ENCODE data around the gene CARD6.
A peak's percentile ranks its signal among the peaks of the same experiment; 100 is the strongest.
"Not testable (repeated sequence)": the region's sequence is repeated elsewhere in the genome, so short reads cannot be mapped to it uniquely, and the experiment has no call there.

CARD6 gene

GRCh38 chr5:40841068-40841805 is at the start of gene CARD6:
CARD6 (plus strand) TSS chr5:40841367; CDS start chr5:40841383, 16 bp downstream.
- no peak for DNase-seq

DNA sequence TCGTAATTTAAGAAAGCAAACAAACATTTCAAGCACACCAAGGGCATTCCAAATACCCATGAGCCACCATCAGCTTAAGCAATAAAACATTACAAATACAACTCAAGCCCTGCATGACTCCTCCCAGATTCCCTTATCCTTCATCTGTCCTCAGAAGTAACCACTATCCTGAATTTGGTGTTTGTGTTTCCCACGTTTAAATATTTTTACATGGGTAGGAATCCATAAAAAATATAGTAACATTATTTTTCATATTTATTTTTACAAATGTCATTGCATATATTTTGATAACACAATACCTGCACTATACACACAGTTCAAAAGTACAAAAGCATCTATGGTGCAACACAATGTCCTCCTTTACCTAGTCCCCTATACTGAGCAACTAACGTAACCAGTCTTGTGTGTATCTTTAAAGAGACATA is 49.4 kb upstream of the CARD6 start:
- no peak for DNase-seq

DNA sequence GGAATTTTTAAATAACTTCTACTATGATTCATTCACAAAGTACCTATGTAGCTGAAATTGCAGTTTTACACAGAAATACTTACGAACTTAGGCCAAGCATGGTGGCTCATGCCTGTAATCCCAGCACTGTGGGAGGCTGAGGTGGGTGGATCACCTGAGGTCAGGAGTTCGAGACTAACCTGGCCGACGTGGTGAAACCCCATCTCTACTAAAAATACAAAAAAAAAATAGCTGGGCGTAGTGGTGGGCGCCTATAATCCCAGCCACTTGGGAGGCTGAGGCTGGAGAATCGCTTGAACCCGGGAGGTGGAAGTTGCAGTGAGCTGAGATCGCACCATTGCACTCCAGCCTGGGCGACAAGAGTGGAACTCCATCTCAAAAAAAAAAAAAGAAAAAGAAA is 48.5 kb upstream of the CARD6 start:
- not testable (repeated sequence) for DNase-seq

DNA sequence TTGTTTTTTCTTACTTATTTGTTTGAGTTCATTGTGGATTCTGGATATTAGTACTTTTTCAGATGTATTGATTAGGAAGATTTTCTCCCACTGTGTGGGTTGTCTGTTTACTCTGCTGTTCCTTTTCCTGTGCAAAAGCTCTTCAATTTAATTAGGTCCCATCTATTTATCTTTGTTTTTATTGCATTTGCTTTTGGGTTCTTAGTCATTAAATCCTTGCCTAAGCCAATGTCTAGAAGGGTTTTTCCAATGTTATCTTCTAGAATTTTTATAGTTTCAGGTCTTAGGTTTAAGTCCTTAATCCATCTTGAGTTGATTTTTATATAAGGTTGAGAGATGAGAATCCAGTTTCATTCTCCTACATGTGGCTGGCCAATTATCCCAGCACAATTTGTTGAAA is 46.8 kb upstream of the CARD6 start:
- DNase-seq = not testable (repeated sequence)

DNA sequence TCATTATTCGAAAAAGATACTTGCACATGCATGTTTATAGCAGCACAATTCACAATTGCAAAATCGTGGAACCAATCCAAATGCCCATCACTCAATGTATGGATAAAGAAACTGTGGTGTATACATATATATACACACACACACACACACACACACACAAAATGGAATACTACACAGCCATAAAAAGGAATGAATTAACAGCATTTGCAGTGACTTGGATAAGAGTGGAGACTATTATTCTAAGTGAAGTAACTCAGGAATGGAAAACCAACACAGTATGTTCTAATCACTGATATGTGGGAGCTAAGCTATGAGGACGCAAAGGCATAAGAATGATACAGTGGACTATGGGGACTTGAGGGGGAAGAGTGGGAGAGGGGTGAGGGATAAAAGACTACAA is 46.3 kb upstream of the CARD6 start:
- DNase-seq = not testable (repeated sequence)

- DNase-seq = no peak
These were observed 44.7 kb upstream of the CARD6 start for GRCh38 chr5:40796487-40796889.

- peak; percentile 29 for DNase-seq
These were observed 43.7 kb upstream of the CARD6 start for GRCh38 chr5:40797273-40798011.

GRCh38 chr5:40798012-40798800 is 43.0 kb upstream of the CARD6 start, which contains the start of gene PRKAA1:
PRKAA1 (minus strand) TSS chr5:40798374; CDS start chr5:40798189, 185 bp downstream.
- DNase-seq = peak; percentile 93

DNA sequence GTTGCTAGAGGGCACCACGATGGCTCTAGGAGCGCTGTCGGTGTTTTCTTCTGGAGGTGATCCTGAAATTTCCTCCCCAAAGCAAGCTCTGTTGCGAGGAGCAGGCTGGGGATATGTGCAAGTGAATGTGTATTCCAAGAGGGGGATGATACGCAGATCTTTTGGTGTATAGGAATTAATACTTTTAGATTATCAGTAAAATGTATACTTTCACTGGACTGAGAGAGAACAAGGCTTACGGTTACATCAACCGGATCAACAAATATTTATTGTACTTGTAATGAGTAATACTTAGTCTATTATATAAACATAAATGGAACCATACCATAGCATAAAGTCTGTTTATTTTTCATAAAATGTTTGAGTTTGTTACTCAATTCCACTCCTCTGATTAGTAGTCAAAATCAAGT is 42.4 kb upstream of the CARD6 start:
- DNase-seq = no peak

DNA sequence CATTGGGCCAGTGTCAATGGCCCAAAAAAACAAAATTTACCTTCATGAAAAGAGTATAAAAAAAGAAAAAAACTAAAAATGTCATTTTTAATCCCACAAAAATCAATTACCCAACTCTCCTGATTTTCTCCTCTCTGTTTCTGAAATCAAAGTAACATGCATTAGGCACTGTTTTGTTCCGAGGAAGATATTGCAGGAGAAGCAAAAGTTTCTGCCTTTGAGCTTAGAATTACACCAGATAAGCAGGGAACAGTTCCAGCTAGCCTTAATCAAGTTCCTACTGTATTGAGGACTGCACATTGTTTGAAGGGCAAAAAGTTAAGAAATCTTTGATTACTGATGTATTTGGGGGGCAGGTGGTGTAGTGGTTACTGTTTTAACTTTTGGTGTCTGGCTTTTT is 41.9 kb upstream of the CARD6 start:
- DNase-seq = no peak

DNA sequence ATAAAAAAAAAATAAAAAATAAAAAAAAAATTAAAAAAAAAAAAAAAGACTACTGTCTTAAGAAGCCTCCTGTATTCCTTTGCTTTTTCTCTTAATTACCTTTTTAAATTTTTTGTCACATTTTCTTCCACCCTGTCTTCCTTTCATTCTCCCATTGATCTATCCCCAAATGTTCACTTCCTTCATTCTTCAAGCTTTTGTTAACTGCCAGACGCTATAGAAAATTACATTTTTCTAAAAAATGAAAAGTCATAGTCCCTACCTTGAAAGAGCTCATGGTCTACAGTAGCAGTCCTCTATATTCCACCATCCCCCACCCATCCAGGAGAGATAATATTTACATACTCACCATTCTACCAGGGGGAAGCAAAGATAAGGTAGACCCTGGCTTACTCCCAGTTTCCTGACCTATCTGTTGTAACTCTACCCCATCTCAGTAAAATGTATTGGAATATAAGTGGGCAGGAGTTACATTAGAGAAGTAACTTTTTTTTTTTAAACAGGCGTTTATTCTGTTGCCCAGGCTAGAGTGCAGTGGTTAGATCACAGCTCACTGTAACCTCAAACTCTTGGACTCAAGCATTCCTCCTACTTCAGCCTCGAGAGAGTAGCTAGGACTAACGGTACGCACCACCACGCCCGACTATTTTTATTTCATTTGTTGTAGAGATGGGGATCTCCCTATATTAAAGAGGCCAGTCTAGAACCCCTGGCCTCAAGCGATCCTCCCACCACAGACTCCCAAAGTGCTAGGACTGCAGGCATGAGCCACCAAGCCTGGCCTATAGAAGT is 39.2 kb upstream of the CARD6 start:
- DNase-seq = no peak

DNA sequence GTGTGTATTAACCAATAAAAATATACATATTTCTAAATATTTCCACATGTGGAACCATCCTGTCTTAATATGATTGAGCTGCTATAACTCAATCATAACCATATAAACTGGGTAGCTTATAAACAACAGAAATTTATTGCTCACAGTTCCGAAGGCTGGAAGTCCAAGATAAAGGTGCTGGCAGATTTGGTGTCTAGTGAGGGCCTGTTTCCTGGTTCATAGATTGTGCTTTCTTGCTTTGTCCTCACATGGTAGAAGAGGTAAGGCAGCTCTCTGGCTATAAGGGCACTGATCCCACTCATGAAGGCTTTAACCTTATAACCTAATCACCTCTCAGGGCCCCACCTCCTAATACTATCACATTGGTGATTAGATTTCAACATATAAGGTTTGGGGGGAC is 29.0 kb upstream of the CARD6 start:
- DNase-seq = no peak

- no peak for DNase-seq
These were observed 27.4 kb upstream of the CARD6 start for GRCh38 chr5:40813698-40814281.

DNA sequence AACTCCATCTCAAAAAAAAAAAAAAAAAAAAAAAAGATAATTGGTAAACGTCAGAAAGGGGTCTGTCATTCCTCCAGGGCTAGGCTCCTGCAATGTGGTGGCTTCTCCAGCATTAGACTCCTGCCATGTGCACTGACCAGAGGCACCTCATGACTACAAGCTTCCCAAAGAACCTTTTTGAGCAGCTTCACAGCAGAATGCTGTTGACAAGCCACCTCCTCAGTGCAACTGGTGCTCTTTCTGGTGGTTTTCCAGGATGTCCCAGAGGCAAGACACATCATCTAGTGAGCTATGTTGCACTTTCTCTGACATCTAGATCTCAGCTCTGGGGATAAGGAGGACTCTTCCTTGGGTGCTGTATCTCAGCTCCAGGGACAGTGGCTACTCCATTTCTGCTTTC is 17.7 kb upstream of the CARD6 start:
- DNase-seq = no peak

DNA sequence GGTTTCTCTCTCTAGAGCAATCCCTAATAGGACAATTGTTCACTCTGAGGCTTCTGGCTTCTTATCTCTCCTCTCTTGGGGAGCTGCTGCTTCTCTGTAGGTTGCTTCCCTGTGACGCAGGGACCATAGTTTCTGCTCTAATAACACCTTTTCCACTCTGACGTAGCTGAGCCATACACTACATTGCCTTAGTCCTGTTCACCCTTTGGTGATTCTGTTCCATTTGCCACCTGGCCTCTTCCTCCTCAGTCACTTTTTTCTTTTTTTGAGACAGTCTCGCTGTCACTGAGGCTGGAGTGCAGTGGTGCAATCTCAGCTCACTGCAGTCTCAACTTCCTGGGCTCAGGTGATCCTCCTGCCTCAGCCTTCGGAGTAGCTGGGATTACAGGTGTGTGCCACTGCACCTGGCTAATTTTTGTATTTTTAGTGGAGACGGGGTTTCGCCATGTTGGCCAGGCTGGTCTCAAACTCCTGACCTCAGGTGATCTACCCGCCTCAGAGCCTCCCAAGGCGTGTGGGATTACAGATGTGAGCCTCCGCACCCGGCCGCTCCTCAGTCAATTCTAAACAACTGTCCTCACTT is 15.6 kb upstream of the CARD6 start:
- DNase-seq = not testable (repeated sequence)

DNA sequence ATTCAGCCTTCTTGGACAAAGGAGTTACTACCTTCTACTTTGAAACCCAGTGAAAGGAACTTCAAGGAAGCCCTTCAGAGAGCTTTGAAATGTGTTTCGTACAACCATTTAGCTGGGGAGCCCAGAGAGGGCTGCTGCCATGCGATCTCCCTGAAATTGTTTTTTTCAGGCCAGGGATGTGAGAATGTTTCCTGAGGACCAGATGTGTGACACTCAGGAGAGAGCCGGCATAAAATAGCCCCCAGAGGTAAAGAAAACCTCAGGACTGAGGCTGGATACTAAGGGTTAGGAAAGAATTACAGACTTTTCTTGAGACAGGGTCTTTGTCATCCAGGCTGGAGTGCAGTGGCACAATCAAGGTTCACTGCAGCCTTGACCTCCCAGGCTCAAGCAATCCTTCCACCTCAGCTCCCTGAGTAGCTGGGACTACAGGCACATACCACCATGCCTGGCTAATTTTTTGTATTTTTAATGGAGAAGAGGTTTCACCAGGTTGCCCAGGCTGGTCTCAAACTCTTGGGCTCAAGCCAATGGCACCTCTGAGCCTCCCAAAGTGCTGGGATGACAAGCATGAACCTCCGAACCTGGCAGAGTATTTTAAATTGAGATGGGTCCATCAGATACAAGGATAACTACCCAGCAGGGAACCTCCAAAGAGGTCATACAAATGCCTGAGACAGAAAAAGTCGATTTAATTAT is 14.5 kb upstream of the CARD6 start:
- no peak for DNase-seq

DNA sequence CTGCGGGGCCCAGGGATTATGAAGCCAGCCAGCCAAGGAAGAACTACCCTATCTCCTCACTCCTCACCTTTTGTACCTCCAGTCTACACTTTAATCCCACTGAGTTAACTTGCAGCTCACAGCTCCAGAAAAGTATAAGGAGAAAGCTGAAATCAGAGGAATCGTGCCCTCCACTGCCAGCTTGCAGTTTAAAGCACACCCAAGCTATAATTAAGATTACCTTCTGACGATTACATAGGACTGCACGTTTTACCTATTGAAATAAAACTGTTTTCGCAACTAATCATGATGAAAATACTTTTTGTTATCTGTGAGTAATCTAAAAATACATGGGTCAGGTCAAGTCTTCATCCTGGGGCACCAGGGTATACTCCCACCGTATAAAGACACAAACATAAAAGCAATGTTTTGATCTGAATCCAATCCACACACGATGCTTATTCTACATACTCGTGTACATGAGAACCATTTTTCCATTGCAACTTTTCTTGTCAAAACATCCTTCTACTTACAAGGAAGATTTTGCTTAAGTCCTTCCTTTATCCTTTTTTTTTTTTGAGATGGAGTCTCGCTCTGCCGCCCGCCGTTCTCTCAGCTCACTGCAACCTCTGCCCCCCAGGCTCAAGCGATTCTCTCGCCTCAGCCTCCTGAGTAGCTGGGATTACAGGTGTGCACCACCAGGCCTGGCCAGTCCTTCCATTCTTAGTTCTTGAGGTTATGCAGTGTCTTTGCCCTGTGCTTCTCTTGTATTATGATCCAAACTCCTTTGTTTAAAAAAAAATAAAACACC is 13.8 kb upstream of the CARD6 start:
- no peak for DNase-seq

- DNase-seq = no peak
These were observed 13.0 kb upstream of the CARD6 start for GRCh38 chr5:40828021-40828631.

All from midbrain (tissue), 1 donor.